Stimulated activated CD8-positive, alpha-beta memory T cell treated with anti-CD3 and anti-CD28 coated beads, Interleukin-12 subunit alpha, Interleukin-12 subunit beta, amount 100 ng/mL, for 24 hours (primary cell): Measurements from ENCODE around the gene TTLL8.

Source experiments
- DNase-seq: peaks from one replicate; pipeline ENCODE4 v3.0.0-alpha.2; 2020; ENCODE audit errors: extremely low read depth

The TTLL8 gene

GRCh38 chr22:50061824-50062355, 3.8 kb upstream of the TTLL8 start:
- DNase-seq = no peak

- DNase-seq = no peak
These were observed 3.2 kb upstream of the TTLL8 start for GRCh38 chr22:50061141-50061823.

GRCh38 chr22:50060441-50061140, 2.5 kb upstream of the TTLL8 start:
- DNase-seq = no peak

GRCh38 chr22:50059881-50060262, 1.8 kb upstream of the TTLL8 start:
- DNase-seq = no peak

- DNase-seq = no peak
These were observed 1.1 kb upstream of the TTLL8 start for GRCh38 chr22:50058906-50059880.

- no peak for DNase-seq
These were observed 629 bp downstream of the TTLL8 start for GRCh38 chr22:50057278-50058060.

- DNase-seq = no peak
These were observed 1.7 kb downstream of the TTLL8 start for GRCh38 chr22:50056214-50056972.

- no peak for DNase-seq
These were observed 4.2 kb downstream of the TTLL8 start for GRCh38 chr22:50053861-50054260.

GRCh38 chr22:50051930-50052329, 6.2 kb downstream of the TTLL8 start:
- no peak for DNase-seq

- no peak for DNase-seq
These were observed 8.6 kb downstream of the TTLL8 start for GRCh38 chr22:50049299-50050195.

- DNase-seq = no peak
These were observed 9.3 kb downstream of the TTLL8 start for GRCh38 chr22:50048836-50049235.

GRCh38 chr22:50048061-50048765, 9.9 kb downstream of the TTLL8 start:
- no peak for DNase-seq

GRCh38 chr22:50047346-50047745, 10.8 kb downstream of the TTLL8 start:
- DNase-seq = no peak

- DNase-seq = no peak
These were observed 11.4 kb downstream of the TTLL8 start for GRCh38 chr22:50046481-50047245.

GRCh38 chr22:50046019-50046415, 12.1 kb downstream of the TTLL8 start:
- DNase-seq = no peak

GRCh38 chr22:50045211-50046018, 12.7 kb downstream of the TTLL8 start:
- DNase-seq = no peak

- DNase-seq = no peak
These were observed 13.5 kb downstream of the TTLL8 start for GRCh38 chr22:50044485-50045118.
